HG03354 (cell line): ENCODE results near the gene WSCD1.

Source experiments
- ATAC-seq: cut with Tn5 transposase; IDR thresholded peaks from one replicate; pipeline ENCODE4 v1.9.1; 2021; ENCODE audit warnings: mild to moderate bottlenecking; ENCODE audit not compliant: unreplicated experiment, poor library complexity, severe bottlenecking

Gene WSCD1

GRCh38 chr17:6100891-6101500 lies 30.8 kb downstream of the WSCD1 start:
- ATAC-seq = no peak

DNA sequence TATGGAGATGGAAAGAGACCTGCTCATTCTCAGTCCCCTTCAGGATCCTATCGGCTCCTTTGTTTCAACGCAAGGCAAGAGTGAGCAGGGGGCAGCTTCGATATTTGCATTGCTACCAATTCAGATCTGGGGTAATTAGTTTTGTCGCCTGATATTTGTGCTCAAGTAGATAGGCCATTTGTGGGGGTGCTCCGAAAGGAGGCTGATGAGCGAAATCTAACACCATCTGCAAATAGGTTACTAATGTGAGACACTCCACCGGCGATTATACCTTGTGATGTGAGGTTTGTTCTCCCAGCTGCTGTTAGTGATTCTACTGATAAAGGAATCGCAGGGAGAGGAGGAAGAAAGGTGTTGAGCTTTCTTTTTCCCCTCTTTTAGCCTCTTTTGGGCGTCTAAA lies 31.5 kb downstream of the WSCD1 start:
- ATAC-seq = no peak

DNA sequence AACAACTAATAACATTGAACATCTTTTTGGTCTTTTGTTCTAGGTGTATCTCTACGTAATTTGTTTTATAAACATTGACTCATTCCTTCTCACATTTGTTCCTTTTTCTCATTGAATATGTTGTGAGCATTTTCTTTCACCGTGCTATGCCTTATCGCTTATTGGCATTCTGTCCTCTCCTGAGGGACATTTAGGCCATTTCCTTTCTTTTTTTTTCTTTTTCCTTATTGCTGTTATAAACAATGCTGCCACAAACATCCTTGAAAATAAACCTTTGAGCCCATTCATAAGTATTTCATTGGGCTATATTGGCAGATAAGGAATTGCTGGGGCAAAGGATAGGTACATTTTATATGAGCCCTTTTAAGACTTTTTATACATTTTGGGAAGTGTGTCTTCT lies 32.4 kb downstream of the WSCD1 start:
- ATAC-seq = no peak

DNA sequence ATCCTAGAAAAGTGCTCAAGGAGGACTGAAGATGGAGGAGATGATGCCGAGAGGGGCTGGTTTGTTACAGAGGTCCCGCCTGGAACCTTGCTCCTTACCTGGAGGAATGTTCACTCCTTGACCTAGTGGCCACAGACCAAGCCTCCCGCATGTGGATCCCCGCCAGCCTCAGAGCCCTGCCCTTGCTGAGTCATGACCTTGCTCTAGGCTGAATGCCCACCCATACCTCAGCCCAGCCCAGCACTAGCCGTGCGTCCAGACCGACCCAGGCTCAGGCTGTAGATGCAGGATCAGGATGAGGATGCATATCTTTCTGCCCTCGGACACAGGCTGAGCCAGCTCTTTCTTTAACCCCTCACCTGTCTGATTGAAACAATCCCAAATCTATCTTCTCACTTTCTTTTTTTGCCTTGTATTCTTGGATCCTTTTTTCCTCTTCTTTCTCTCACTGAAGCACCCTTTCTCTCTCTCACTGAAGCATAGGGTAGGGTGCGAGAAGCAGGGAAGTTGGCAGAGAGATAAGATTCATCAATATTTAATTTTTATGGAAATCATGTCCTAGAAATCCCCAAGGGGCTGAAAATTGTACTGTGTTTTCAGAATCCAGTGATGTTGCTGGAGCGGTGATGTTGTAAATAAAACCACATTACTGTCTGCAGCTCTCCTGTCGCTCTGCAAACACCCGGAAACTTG lies 34.9 kb downstream of the WSCD1 start:
- ATAC-seq = no peak

GRCh38 chr17:6105649-6106007 lies 35.4 kb downstream of the WSCD1 start:
- ATAC-seq = no peak

DNA sequence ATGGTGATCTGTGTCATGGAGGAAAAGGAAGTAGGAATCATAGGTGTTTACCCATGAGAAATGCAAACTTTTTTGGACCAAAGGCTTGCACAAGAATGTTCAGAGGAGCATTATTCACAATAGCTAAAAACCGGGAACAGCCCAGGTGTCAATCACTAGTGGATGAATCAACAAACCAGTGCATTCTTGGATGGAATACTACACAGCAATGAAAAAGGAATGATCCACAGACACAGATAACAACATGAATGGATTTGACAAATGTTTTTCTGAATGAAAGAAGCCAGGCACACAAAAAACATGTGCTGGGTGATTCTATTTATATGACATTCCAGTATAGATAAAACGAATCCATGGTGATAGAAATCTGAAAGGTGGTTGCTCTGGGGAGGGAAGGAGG lies 36.0 kb downstream of the WSCD1 start:
- ATAC-seq = no peak

- no peak for ATAC-seq
These were observed 37.6 kb downstream of the WSCD1 start for GRCh38 chr17:6107791-6108190.

DNA sequence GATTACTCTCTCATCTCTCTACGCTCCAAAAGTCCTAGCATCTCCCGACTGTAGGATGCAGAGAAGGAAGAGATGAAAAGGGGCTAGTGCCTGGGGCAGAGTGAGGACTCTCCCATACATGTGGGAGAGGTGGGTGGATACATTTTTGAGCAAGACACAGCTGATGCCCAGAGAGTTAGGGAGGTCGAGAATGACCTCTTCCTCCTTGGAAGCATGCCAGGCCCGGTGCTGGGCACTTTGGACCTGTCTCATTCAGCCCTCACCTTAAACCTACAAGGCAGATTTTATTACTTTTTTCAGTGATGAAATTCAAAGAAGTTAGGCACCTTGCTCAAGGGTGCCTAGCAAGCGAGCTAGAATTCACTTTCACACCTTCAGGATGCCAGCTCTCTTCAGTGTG lies 38.2 kb downstream of the WSCD1 start:
- no peak for ATAC-seq

- no peak for ATAC-seq
These were observed 38.8 kb downstream of the WSCD1 start for GRCh38 chr17:6108987-6109386.

DNA sequence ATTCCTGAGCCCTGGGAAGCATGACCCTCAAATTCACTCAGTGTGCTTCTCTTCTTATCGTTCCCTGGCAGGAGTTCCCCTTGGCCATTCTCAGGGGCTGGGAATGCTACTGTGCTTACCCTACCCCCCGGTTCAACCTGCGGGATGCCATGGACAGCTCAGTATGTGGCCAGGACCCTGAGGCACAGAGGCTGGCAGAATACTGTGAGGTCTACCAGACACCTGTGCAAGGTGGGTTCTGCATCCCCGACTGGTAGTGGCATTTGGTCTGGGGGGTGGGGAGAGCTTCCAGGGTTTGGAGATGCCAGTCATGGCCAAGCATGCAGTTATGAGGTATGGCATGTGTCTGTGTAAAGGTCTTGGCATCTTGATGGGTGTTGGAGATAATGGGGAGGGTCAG lies 39.4 kb downstream of the WSCD1 start:
- no peak for ATAC-seq

DNA sequence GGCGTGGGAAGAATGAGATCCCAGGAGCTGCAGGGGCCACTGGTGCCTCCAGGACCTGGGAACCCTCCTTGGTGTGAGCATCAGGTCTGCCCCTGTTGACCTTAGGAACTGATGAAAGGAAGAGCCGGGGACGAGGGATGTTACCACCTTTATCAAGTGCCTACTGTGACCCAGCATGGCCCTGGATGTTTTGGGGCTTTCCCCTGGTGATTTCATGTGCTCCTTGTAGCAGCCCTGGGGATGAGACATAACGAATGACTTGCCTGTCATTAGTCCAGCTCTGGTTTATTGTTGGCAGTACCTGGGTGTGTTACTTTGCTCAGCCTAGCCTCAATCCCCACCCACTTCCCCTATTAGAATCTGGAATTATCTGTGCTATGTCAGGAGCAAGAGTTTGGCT lies 39.9 kb downstream of the WSCD1 start:
- no peak for ATAC-seq

GRCh38 chr17:6110592-6110991 lies 40.4 kb downstream of the WSCD1 start:
- no peak for ATAC-seq

DNA sequence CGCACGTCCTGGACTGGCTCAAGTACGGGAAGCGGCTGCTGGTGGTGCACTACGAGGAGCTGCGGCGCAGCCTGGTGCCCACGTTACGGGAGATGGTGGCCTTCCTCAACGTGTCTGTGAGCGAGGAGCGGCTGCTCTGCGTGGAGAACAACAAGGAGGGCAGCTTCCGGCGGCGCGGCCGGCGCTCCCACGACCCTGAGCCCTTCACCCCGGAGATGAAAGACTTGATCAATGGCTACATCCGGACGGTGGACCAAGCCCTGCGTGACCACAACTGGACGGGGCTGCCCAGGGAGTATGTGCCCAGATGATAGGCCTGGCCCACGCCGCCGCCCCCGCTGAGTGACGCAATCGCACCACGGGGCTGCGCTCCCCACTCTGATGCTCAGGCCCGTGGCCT lies 50.2 kb downstream of the WSCD1 start:
- ATAC-seq = no peak

DNA sequence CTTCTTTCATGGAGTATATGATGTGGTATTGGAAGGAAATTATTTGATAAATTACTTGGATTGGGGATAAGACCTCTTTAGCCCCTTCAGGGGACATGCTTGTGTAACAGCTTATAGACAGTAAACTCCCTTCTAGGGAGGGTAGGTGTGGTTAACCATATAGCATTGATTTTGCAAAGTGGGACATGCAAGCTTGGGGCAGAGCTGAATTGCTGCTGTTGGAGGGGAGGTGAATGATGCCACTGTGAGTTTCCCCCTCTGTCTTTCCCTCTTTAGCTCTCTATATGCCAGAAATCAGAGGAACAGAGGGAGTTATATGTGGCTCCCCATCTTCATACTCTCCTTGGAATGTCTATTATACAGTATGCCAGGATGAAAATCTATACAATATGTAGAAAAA lies 54.7 kb downstream of the WSCD1 start:
- ATAC-seq = no peak

DNA sequence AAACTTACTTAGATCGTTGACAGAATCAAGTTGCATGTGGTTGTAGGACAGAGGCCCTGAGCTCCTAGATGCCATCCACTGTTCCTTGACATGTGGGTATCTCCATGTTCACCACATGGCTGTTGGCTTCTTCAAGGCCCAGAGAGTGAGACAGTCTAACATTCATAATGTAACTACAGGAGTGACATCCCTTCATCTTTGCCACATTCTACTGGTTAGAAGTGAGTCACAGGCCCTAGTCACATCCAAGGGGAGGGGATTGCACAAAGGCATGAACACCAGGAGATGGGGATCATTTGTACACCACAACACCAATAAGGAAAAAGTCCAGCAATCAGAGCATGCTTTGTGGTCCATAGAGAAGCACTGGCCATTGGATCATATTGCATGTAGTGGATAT lies 56.6 kb downstream of the WSCD1 start:
- ATAC-seq = no peak

GRCh38 chr17:6134721-6135120 lies 64.5 kb downstream of the WSCD1 start:
- ATAC-seq = no peak

DNA sequence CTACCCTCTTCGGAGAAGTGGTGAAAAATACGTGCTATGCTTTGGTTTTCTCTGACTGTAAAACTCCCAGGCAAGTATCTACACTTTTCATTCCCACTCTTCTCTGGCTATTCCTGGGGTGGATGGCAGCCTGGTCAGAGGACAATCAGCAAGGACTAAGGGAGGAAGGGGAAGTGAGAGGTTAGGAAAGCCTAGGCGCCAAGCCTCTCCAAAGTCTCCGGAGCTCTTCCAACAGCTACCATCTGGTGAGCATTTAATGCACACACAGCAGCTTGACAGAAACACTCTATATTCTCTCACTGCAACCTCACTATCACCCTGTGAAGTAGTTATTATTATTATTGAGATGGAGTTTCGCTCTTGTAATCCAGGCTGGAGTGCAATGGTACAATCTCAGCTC lies 65.1 kb downstream of the WSCD1 start:
- no peak for ATAC-seq

DNA sequence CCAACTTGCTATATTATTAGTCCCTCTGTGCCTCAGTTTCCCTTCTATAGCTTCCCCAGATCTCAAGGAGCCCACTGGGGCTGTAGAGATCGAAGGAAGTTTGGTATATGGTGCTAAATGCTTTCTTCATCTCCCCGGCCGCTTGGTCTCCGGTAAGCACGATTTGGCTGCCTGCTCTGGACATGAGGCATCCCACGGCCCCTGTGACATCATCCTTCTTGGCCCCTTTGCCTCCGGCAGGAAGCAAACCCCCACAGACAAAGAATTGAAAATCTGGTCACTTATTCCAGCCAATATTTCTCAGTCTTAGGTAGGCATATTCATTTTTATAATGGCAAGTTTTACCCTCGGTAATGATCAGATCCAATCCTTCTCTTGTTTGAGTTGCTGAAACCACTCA lies 65.8 kb downstream of the WSCD1 start:
- no peak for ATAC-seq

- ATAC-seq = no peak
These were observed 67.7 kb downstream of the WSCD1 start for GRCh38 chr17:6137716-6138502.

DNA sequence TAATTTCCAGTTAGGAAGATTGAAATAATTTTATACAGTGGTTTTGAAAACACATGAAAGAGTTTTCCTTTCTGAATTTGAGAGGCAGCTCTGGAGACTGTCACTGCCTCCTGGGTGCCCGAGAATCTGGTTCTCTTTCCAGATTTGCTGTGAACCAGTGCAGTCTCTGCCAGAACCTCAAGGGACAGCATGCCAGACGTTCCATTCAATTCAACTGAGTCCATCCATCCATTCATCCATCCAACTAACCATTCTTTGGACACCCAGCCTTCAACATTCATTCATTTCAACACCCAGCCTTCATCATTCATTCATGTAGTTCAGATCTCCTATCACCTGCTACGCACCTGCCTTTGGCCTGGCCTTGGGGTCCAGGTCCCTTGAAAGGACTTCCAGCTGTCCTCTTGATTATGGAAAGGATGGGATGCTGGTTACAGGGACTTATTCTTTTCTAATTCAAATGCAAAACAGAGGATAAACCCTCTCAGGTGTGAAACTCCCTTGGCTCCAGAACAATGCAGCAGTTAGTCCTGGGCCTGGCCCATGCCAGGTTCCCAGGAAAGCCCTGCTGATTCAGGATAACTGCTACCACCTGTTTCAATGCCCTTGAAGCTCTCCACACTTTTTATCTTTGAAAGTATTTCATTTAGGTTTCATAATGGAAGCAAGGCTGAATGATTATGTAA lies 68.7 kb downstream of the WSCD1 start:
- ATAC-seq = no peak

DNA sequence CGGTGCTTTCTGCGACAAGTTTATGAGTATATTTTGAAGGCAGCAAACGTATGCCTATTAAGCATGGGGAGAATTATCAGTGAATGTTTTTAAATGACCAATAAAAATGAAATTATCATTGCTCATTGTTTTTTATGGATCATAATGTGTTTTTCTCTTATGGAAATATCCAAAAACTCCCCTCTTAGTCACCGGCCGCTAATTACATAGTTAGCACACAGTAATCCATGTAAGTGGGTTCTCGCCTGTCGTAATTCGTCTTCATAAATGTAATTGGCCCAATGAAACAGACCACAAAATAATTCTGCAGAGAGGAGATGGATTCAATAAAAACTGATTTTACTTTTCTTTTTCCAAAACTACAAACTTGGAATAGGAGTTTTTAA lies 69.3 kb downstream of the WSCD1 start:
- no peak for ATAC-seq
